HG03175 (cell line): Measurements from ENCODE around the gene TOMT.

Experiments
- ATAC-seq: cut with Tn5 transposase; IDR thresholded peaks from one replicate; pipeline ENCODE4 v1.9.1; 2021; ENCODE audit warnings: mild to moderate bottlenecking, moderate library complexity; ENCODE audit not compliant: unreplicated experiment

The TOMT gene

GRCh38 chr11:72157131-72157530 lies 51.4 kb downstream of the TOMT start:
- no peak for ATAC-seq
